Measurements from ENCODE around the gene PPP2R3B.
"Not testable (repeated sequence)": the region's sequence is repeated elsewhere in the genome, so short reads cannot be mapped to it uniquely, and the experiment has no call there.

PPP2R3B gene

DNA sequence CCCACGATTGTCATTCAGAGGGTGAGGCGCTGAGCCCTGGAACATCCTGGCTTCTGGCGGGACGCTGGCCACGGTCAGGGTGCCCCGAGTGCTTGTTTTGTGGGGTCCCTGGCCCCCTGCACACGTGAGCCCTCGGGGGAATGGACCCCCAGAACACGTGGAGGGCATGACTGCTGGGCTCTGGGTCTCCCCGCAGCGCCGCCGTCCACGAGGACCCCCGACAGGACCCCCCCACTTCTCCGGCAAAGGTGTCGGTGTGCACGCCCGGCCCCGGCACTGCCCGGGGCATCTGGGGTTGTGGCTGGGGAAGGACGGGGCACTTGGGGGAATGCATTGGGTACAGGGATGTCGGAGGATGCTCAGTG lies 54.2 kb downstream of the PPP2R3B start:
- no peaks in the 10 kb centered on the region for H3K9me3 ChIP-seq (ENCODE audit: control insufficient read depth in 1 of 2, low read length in 2 of 2)
- no peak overlapping the region for H3K4me3 ChIP-seq (ENCODE audit: low read depth in 1 of 2, low read length in 2 of 2)
- H3K36me3 ChIP-seq (ENCODE audit: control insufficient read depth in 1 of 2, insufficient read depth in 2 of 2, low read length in 2 of 2): peaks cover 0 to 3% of the 10 kb centered on the region in 2 donors
- H3K27me3 ChIP-seq (ENCODE audit: control insufficient read depth in 1 of 2, insufficient read depth in 2 of 2, low read length in 2 of 2): peaks cover 3 to 14% of the 10 kb centered on the region in 2 donors
- H3K9ac ChIP-seq (ENCODE audit: low read depth in 1 of 2, low read length in 2 of 2): no peak overlapping the region
- H3K27ac ChIP-seq (ENCODE audit: low read depth, low read length): no peak overlapping the region
- H3K4me1 ChIP-seq (ENCODE audit: control insufficient read depth in 1 of 2, insufficient read depth in 2 of 2, low read length in 2 of 2): no peaks in the 10 kb centered on the region

DNA sequence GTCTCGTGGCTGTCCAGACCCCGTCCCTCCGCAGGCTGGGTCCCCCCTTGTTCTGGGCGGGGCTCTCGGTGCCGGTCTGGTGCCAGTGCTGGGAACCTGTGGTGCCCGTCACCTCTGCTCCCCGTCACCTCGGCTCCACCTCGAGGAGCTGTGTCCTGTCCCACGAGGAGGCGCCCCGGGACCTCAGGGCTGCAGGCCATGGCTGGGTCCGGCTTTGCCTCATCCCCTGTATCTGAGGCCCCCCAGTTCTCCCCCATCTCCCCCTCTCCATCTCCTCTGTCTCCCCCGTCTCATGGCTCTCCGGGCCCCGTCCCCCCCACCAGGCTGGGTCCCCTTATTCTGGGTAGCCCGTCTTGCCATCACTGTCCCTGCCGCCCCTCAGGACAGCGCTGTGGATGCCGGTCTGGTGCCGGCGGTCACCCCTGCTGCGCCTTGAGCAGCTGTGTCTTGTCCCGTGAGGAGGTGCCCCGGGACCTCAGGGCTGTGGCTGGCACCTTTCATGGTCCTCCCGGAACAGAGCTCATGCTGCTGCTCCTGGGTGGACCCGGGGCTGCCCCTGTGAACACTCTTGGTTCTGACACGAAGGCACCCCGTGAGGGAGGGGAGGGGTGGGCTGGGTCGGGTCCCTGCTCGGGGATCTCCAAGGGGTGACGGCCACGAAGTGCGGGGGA lies 54.7 kb downstream of the PPP2R3B start:
- H3K36me3 ChIP-seq (ENCODE audit: control insufficient read depth in 1 of 2, insufficient read depth in 2 of 2, low read length in 2 of 2): peaks cover 0 to 3% of the 10 kb centered on the region in 2 donors
- no peak overlapping the region for H3K4me3 ChIP-seq (ENCODE audit: low read depth in 1 of 2, low read length in 2 of 2)

DNA sequence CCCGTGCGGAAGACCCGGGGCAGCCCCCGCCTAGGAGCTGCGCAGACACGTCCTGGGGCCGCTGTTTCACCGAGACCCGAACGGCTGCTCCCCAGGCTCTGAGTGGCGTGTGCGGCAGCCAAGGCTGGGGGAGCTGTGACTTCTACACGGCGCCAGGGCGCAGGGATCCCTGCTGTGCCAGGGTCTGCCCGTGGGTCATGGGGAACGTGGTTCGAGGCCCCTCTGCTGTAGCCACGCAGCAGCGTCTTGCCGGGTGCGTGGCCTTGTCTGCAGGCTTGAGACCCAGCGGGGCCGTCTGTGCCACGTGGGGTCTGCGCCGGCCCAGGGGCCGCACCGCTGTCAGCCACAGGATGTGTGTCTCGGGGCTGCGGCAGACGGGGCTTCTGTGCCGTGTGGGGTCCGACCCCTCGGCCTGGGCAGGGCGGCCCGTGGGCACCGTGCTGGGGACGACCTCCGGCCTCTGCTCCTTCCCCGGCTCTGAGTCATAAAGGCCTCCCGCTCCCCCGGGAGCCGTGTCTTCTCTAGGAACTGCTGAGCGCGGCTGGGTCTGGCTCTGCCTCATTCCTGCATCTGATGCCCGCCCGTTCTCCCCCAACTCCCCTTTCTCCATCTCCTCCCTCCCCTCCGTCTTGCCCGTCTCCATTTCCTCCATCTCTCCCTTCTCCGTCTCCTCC lies 55.4 kb downstream of the PPP2R3B start:
- Histone ChIP-seq H3K4me1 (ENCODE audit: control insufficient read depth in 1 of 2, insufficient read depth in 2 of 2, low read length in 2 of 2) (no peaks in the 10 kb centered on the region), H3K27ac (ENCODE audit: low read depth, low read length) (no peak overlapping the region), H3K27me3 (ENCODE audit: control insufficient read depth in 1 of 2, insufficient read depth in 2 of 2, low read length in 2 of 2) (peaks cover 3 to 14% of the 10 kb centered on the region in 2 donors), H3K9me3 (ENCODE audit: control insufficient read depth in 1 of 2, low read length in 2 of 2) (no peaks in the 10 kb centered on the region), H3K4me3 (ENCODE audit: low read depth in 1 of 2, low read length in 2 of 2) (no peak overlapping the region), H3K36me3 (ENCODE audit: control insufficient read depth in 1 of 2, insufficient read depth in 2 of 2, low read length in 2 of 2) (peaks cover 0 to 3% of the 10 kb centered on the region in 2 donors), H3K9ac (ENCODE audit: low read depth in 1 of 2, low read length in 2 of 2) (no peak overlapping the region)

More for the DNA sequence above, 54.7 kb downstream of the PPP2R3B start:
- H3K9me3 ChIP-seq (ENCODE audit: control insufficient read depth in 1 of 2, low read length in 2 of 2): no peaks in the 10 kb centered on the region
- no peak overlapping the region for H3K27ac ChIP-seq (ENCODE audit: low read depth, low read length)
- H3K9ac ChIP-seq (ENCODE audit: low read depth in 1 of 2, low read length in 2 of 2): no peak overlapping the region
- no peaks in the 10 kb centered on the region for H3K4me1 ChIP-seq (ENCODE audit: control insufficient read depth in 1 of 2, insufficient read depth in 2 of 2, low read length in 2 of 2)
- peaks cover 3 to 14% of the 10 kb centered on the region in 2 donors for H3K27me3 ChIP-seq (ENCODE audit: control insufficient read depth in 1 of 2, insufficient read depth in 2 of 2, low read length in 2 of 2)

DNA sequence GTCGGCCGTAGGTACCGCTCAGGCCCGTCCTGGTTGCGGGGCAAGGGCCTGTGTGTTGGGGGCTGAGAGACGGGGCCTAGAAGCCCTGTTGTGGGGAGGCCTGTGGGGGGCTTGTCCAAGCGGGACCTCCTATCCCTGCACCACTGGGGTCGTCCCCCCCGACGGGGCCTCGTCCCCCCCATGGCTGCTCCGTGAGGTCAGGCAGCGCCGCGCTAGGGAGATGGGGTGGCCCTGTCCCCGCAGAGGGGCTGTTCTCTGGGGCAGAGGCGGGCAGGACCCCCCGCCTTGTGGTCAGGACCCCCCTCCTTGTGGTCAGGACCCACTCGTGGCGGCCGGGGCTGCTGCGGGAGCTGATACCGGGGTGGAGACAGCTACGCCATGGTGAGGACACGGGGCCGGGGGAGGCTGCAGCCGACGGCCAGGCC lies 56.0 kb downstream of the PPP2R3B start:
- Histone ChIP-seq H3K4me1 (ENCODE audit: control insufficient read depth in 1 of 2, insufficient read depth in 2 of 2, low read length in 2 of 2) (no peaks in the 10 kb centered on the region), H3K27me3 (ENCODE audit: control insufficient read depth in 1 of 2, insufficient read depth in 2 of 2, low read length in 2 of 2) (peaks cover 3 to 14% of the 10 kb centered on the region in 2 donors), H3K36me3 (ENCODE audit: control insufficient read depth in 1 of 2, insufficient read depth in 2 of 2, low read length in 2 of 2) (peaks cover 0 to 3% of the 10 kb centered on the region in 2 donors), H3K4me3 (ENCODE audit: low read depth in 1 of 2, low read length in 2 of 2) (no peak overlapping the region), H3K9ac (ENCODE audit: low read depth in 1 of 2, low read length in 2 of 2) (no peak overlapping the region), H3K27ac (ENCODE audit: low read depth, low read length) (no peak overlapping the region), H3K9me3 (ENCODE audit: control insufficient read depth in 1 of 2, low read length in 2 of 2) (no peaks in the 10 kb centered on the region)

DNA sequence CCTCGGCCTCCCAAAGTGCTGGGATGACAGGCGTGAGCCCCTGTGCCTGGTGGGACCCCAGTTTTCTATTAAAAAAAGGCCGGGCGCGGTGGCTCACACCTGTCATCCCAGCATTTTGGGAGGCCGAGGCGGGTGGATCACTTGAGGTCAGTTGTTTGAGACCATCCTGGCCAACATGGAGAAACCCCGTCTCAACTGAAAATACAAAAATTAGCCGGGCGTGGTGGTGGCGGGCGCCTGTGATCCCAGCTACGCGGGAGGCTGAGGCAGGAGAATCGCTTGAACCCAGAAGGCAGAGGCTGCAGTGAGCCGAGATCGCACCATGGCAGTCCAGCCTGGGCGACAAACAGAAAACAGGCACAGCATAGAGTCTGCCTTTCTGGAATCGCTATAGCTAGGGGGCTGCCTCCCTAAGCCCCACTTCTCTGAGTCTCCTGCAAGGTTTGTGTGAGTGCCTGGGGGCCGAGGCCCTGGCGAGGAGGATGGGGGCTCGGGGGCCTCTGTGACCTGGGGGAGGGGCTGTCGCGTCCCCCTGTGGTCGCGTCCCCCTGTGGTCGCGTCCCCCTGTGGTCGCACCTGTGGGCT lies 56.5 kb downstream of the PPP2R3B start:
- not testable (repeated sequence) for H3K4me1 ChIP-seq (ENCODE audit: control insufficient read depth in 1 of 2, insufficient read depth in 2 of 2, low read length in 2 of 2); H3K27ac ChIP-seq (ENCODE audit: low read depth, low read length); H3K36me3 ChIP-seq (ENCODE audit: control insufficient read depth in 1 of 2, insufficient read depth in 2 of 2, low read length in 2 of 2); H3K9me3 ChIP-seq (ENCODE audit: control insufficient read depth in 1 of 2, low read length in 2 of 2); H3K4me3 ChIP-seq (ENCODE audit: low read depth in 1 of 2, low read length in 2 of 2); H3K9ac ChIP-seq (ENCODE audit: low read depth in 1 of 2, low read length in 2 of 2)
- peaks cover 3 to 14% of the 10 kb centered on the region in 2 donors for H3K27me3 ChIP-seq (ENCODE audit: control insufficient read depth in 1 of 2, insufficient read depth in 2 of 2, low read length in 2 of 2)

DNA sequence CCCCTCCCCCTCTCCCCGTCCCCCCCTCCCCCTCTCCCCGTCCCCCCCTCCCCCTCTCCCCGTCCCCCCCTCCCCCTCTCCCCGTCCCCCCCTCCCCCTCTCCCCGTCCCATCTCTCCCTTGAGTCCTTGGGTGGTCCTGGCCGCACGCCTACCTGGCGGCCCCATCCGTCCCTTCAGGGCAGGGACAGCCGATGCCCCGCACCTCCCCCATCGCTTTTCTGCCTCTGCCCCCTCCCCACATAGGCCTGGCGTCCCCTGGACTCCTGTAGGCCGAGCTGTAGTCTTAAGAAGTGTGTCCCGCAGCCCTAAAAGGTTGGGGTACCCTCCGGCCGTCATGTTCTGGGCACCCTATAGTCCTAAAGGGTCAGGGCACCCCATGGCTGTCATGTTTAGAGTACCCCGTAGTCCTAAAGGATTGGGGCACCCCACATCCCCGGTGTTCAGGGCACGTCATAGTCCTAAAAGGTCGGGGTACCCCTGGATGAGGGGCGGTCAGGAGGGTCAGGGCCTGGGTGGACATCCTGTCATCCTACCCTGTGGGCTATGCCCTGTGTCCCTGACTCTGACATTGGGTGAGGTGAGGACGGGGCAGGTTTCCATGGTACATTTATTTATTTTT lies 57.3 kb downstream of the PPP2R3B start:
- Histone ChIP-seq H3K27ac (ENCODE audit: low read depth, low read length) (no peak overlapping the region), H3K4me3 (ENCODE audit: low read depth in 1 of 2, low read length in 2 of 2) (no peak overlapping the region), H3K4me1 (ENCODE audit: control insufficient read depth in 1 of 2, insufficient read depth in 2 of 2, low read length in 2 of 2) (no peaks in the 10 kb centered on the region), H3K27me3 (ENCODE audit: control insufficient read depth in 1 of 2, insufficient read depth in 2 of 2, low read length in 2 of 2) (peaks cover 3 to 14% of the 10 kb centered on the region in 2 donors), H3K9me3 (ENCODE audit: control insufficient read depth in 1 of 2, low read length in 2 of 2) (no peaks in the 10 kb centered on the region), H3K36me3 (ENCODE audit: control insufficient read depth in 1 of 2, insufficient read depth in 2 of 2, low read length in 2 of 2) (peaks cover 0 to 3% of the 10 kb centered on the region in 2 donors), H3K9ac (ENCODE audit: low read depth in 1 of 2, low read length in 2 of 2) (no peak overlapping the region)

DNA sequence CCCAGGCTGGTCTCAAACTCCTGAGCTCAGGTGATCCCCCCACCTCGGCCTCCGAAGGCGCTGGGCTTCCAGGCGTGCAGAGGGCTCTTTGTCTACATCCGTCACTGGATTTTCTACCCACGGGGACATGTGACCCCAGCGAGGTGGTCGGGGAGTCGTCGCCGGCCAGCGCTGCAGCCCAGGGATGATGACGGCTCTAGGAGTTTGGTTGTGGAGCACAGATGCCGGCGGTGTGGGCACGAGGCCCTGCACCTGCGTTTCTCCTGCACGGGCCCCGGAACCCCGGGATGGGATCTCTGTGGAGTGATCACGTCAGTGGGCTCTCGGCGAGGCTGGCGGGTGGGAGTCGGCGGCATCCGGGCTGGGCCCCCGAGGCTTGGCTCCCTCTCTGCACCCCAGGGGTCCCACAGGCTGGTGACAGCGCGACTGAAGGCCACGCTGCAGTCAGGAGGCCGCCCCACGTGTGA lies 59.0 kb downstream of the PPP2R3B start:
- Histone ChIP-seq H3K27me3 (ENCODE audit: control insufficient read depth in 1 of 2, insufficient read depth in 2 of 2, low read length in 2 of 2) (peaks cover 3 to 14% of the 10 kb centered on the region in 2 donors), H3K27ac (ENCODE audit: low read depth, low read length) (no peak overlapping the region), H3K9me3 (ENCODE audit: control insufficient read depth in 1 of 2, low read length in 2 of 2) (no peaks in the 10 kb centered on the region), H3K36me3 (ENCODE audit: control insufficient read depth in 1 of 2, insufficient read depth in 2 of 2, low read length in 2 of 2) (no peaks in the 10 kb centered on the region), H3K9ac (ENCODE audit: low read depth in 1 of 2, low read length in 2 of 2) (no peak overlapping the region), H3K4me3 (ENCODE audit: low read depth in 1 of 2, low read length in 2 of 2) (no peak overlapping the region), H3K4me1 (ENCODE audit: control insufficient read depth in 1 of 2, insufficient read depth in 2 of 2, low read length in 2 of 2) (peaks cover 0 to 5% of the 10 kb centered on the region in 2 donors)

DNA sequence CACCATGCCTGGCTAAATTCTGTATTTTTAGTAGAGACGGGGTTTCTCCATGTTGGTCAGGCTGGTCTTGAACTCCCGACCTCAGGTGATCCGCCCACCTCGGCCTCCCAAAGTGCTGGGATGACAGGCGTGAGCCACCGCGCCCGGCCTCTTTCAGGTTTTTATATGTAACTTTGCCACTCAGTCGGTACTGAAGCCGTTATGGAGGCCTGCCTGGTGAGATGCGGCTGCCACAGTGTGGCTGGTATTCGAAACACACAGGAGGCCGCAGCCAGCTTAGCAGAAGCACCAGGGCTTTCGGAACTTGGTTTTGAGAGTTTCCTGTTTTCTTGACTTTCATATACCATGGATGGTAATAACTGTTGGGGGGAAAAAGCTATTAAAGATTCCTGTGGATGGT lies 62.0 kb downstream of the PPP2R3B start:
- H3K4me3 ChIP-seq (ENCODE audit: low read depth in 1 of 2, low read length in 2 of 2); H3K9ac ChIP-seq (ENCODE audit: low read depth in 1 of 2, low read length in 2 of 2); H3K27ac ChIP-seq (ENCODE audit: low read depth, low read length); H3K36me3 ChIP-seq (ENCODE audit: control insufficient read depth in 1 of 2, insufficient read depth in 2 of 2, low read length in 2 of 2); H3K27me3 ChIP-seq (ENCODE audit: control insufficient read depth in 1 of 2, insufficient read depth in 2 of 2, low read length in 2 of 2); H3K9me3 ChIP-seq (ENCODE audit: control insufficient read depth in 1 of 2, low read length in 2 of 2): not testable (repeated sequence)
- H3K4me1 ChIP-seq (ENCODE audit: control insufficient read depth in 1 of 2, insufficient read depth in 2 of 2, low read length in 2 of 2): peaks cover 4 to 19% of the 10 kb centered on the region in 2 donors

DNA sequence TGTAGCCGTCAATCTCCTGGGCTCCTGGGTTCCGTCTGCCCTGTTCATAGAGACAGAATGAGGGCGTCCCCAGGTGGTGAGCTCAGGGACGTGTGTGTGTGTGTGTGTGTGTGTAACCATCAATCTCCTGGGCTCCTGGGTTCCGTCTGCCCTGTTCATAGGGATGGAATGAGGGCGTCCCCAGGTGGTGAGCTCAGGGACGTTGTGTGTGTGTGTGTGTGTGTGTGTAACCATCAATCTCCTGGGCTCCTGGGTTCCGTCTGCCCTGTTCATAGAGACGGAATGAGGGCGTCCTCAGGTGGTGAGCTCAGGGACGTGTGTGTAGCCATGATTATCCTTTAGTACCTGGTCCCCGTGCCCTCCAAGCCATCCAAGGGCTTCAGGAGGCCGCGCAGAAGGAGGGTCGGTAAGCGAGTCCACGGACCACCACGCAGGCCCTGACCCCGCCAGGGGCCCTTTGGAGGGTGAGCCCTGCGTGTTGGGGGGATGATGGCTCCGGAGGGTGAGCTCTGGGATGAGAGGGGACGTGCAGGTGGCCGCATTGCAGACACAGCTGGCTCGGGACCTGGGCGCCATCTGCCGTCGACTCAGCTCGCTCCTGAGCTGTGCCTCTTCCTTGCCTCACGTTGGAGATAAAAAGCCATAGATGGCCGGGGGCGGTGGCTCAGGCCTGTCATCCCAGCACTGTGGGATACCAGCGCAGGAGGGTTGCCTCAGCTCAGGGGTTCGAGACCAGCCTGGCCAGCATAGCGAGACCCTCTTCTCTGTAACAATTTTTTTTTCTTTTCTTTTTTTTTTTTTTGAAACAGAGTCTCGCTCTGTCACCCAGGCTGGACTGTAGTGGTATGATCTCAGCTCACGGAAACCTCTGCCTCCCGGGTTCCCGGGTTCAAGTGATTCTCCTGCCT lies 62.7 kb downstream of the PPP2R3B start:
- no peaks in the 10 kb centered on the region for H3K36me3 ChIP-seq (ENCODE audit: control insufficient read depth in 1 of 2, insufficient read depth in 2 of 2, low read length in 2 of 2)
- no peaks in the 10 kb centered on the region for H3K9me3 ChIP-seq (ENCODE audit: control insufficient read depth in 1 of 2, low read length in 2 of 2)
- H3K4me1 ChIP-seq (ENCODE audit: control insufficient read depth in 1 of 2, insufficient read depth in 2 of 2, low read length in 2 of 2): peaks cover 4 to 20% of the 10 kb centered on the region in 2 donors
- no peak overlapping the region for H3K27ac ChIP-seq (ENCODE audit: low read depth, low read length)
- no peak overlapping the region for H3K4me3 ChIP-seq (ENCODE audit: low read depth in 1 of 2, low read length in 2 of 2)
- H3K9ac ChIP-seq (ENCODE audit: low read depth in 1 of 2, low read length in 2 of 2): no peak overlapping the region
- H3K27me3 ChIP-seq (ENCODE audit: control insufficient read depth in 1 of 2, insufficient read depth in 2 of 2, low read length in 2 of 2): peaks cover 0 to 3% of the 10 kb centered on the region in 2 donors
